ENCODE results near the gene WNT9B.

GRCh38 chr17:46832331-46832821, 19.0 kb upstream of the WNT9B start:
- TF ChIP-seq GATA3 (IDR thresholded peaks at IDR 0.05; ENCODE audit: low read depth, low read length) (no peak), GATA2 (IDR thresholded peaks at IDR 0.05; ENCODE audit: low read depth, low read length) (no peak)

Data from SH-SY5Y (cell line).